Smooth muscle cell (in vitro differentiated cells): Measurements from ENCODE around the gene MPC2. TPM values are rescaled to one million over a fixed set of nuclear protein-coding genes. Genes with fewer than 3 reads are reported as not detected.

Experiments
- DNase-seq: peaks from one replicate; lab custom pipeline; 2025; ENCODE audit not compliant: unreplicated experiment; lab: John Stamatoyannopoulos, UW
- H2AFZ ChIP-seq: fragments of 200-600 bp; sonication (generic); 2 replicates; pipeline ENCODE4 v1.6.0; 2016; ENCODE audit warnings: antibody characterized with exemption, low read depth, mild to moderate bottlenecking
- H3F3A ChIP-seq: fragments of 200-600 bp; sonication (generic); 2 replicates; pipeline ENCODE4 v1.6.0; 2017; ENCODE audit warnings: antibody characterized with exemption, low read depth
- H3K27ac ChIP-seq: fragments of 200-600 bp; sonication (generic); 2 replicates; pipeline ENCODE4 v1.5.1; 2016; ENCODE audit warnings: low read depth, mild to moderate bottlenecking
- H3K27me3 ChIP-seq: fragments of 200-600 bp; sonication (generic); 2 replicates; pipeline ENCODE4 v1.6.1; 2016; ENCODE audit warnings: low read depth, mild to moderate bottlenecking
- H3K36me3 ChIP-seq: fragments of 200-600 bp; sonication (generic); 2 replicates; pipeline ENCODE4 v1.5.1; 2016; ENCODE audit warnings: low read depth
- H3K4me1 ChIP-seq: fragments of 200-600 bp; sonication (generic); 2 replicates; pipeline ENCODE4 v1.5.1; 2016; ENCODE audit warnings: low read depth
- H3K4me2 ChIP-seq: fragments of 200-600 bp; sonication (generic); 2 replicates; pipeline ENCODE4 v1.6.0; 2016; ENCODE audit warnings: mild to moderate bottlenecking
- H3K4me3 ChIP-seq: fragments of 200-600 bp; sonication (generic); 2 replicates; pipeline ENCODE4 v1.5.1; 2016; ENCODE audit warnings: mild to moderate bottlenecking
- H3K79me2 ChIP-seq: fragments of 200-600 bp; sonication (generic); 2 replicates; pipeline ENCODE4 v1.6.0; 2016; ENCODE audit warnings: low read depth, mild to moderate bottlenecking
- H3K9ac ChIP-seq: fragments of 200-600 bp; sonication (generic); 2 replicates; pipeline ENCODE4 v1.6.0; 2016; ENCODE audit warnings: low read depth
- H3K9me3 ChIP-seq: fragments of 200-600 bp; sonication (generic); replicated peaks from 2 replicates; pipeline ENCODE4 v1.5.1; 2016; ENCODE audit warnings: low read depth
- H4K20me1 ChIP-seq: fragments of 200-600 bp; sonication (generic); 2 replicates; pipeline ENCODE4 v1.6.0; 2016; ENCODE audit warnings: low read depth
- CTCF ChIP-seq: fragments of 200-600 bp; sonication (generic); IDR thresholded peaks from 2 replicates; pipeline ENCODE4 v1.5.1; 2017; ENCODE audit warnings: borderline replicate concordance, mild to moderate bottlenecking, antibody characterized with exemption; ENCODE audit not compliant: insufficient read depth, poor library complexity, severe bottlenecking
- WGBS: methylation state at CpG from one replicate; pipeline ENCODE4 v1.1.7; 2016; ENCODE audit warnings: low lambda C conversion rate; 5-methylcytosine and 5-hydroxymethylcytosine counted together
- polyA plus RNA-seq: library from polyadenylated mRNA; unstranded; fragments of >200 nt; fragmentation: Nextera tagmentation; extraction: Ambion mirVana; gene quantifications from 2 replicates; pipeline ENCODE4 v1.2.1, GENCODE V29; 2016
- total RNA-seq: library from RNA; depleted of rRNA; stranded (reverse); fragments of >200 nt; gene quantifications from 2 replicates; pipeline ENCODE4 v1.2.3, GENCODE V29; 2014

MPC2 gene
- total and polyA plus RNA-seq, 2 experiments from 2014 or later, result 58.2 to 69.9 TPM

GRCh38 chr1:167910530-167910929 is 26.3 kb downstream of the MPC2 start:
- no peaks in the 10 kb centered on the region for H3K79me2 ChIP-seq
- no peak overlapping the region for H3K4me2 ChIP-seq
- TF ChIP-seq CTCF, result no peak
- no peak for DNase-seq
- no peaks in the 10 kb centered on the region for H3K27me3 ChIP-seq
- WGBS, result 89% methylated on average over 2 of the region's 2 CpGs
- no peaks in the 10 kb centered on the region for H3K36me3 ChIP-seq
- H4K20me1 ChIP-seq, result no peaks in the 10 kb centered on the region
- no peak overlapping the region for H3K27ac ChIP-seq
- no peaks in the 10 kb centered on the region for H3F3A ChIP-seq
- no peak overlapping the region for H3K4me3 ChIP-seq
- peaks cover 5% of the 10 kb centered on the region for H3K4me1 ChIP-seq
- no peak overlapping the region for H3K9ac ChIP-seq
- no peaks in the 10 kb centered on the region for H3K9me3 ChIP-seq
- no peak overlapping the region for H2AFZ ChIP-seq

GRCh38 chr1:167909691-167910180 is 27.1 kb downstream of the MPC2 start:
- no peak overlapping the region for H3K4me3 ChIP-seq
- H3K79me2 ChIP-seq, result no peaks in the 10 kb centered on the region
- no peaks in the 10 kb centered on the region for H3K36me3 ChIP-seq
- DNase-seq, result no peak
- H3K4me2 ChIP-seq, result no peak overlapping the region
- H2AFZ ChIP-seq, result no peak overlapping the region
- TF ChIP-seq CTCF, result no peak
- H3K9me3 ChIP-seq, result no peaks in the 10 kb centered on the region
- H3F3A ChIP-seq, result no peaks in the 10 kb centered on the region
- H3K27me3 ChIP-seq, result no peaks in the 10 kb centered on the region
- H4K20me1 ChIP-seq, result no peaks in the 10 kb centered on the region
- no peak overlapping the region for H3K27ac ChIP-seq
- peaks cover 13% of the 10 kb centered on the region for H3K4me1 ChIP-seq
- 90% methylated on average over 6 of the region's 6 CpGs for WGBS
- no peak overlapping the region for H3K9ac ChIP-seq

- H3K79me2 ChIP-seq, result no peaks in the 10 kb centered on the region
- no peaks in the 10 kb centered on the region for H4K20me1 ChIP-seq
- no peak overlapping the region for H3K9ac ChIP-seq
- no peaks in the 10 kb centered on the region for H3K9me3 ChIP-seq
- no peaks in the 10 kb centered on the region for H3K36me3 ChIP-seq
- no peak overlapping the region for H3K4me3 ChIP-seq
- peak overlapping the region; percentile 53 for H3K27ac ChIP-seq
- H2AFZ ChIP-seq, result no peak overlapping the region
- H3K4me1 ChIP-seq, result peaks cover 17% of the 10 kb centered on the region
- no peak for DNase-seq
- no peak overlapping the region for H3K4me2 ChIP-seq
- no peaks in the 10 kb centered on the region for H3K27me3 ChIP-seq
- H3F3A ChIP-seq, result no peaks in the 10 kb centered on the region
- TF ChIP-seq CTCF, result no peak
Measured at GRCh38 chr1:167905671-167906070, 31.2 kb downstream of the MPC2 start.

GRCh38 chr1:167905182-167905581 is 31.7 kb downstream of the MPC2 start:
- DNase-seq, result no peak
- Histone ChIP-seq H3K27ac (peak overlapping the region; percentile 53), H4K20me1 (no peaks in the 10 kb centered on the region), H3K79me2 (no peaks in the 10 kb centered on the region), H3K9ac (no peak overlapping the region), H3K36me3 (no peaks in the 10 kb centered on the region), H3F3A (no peaks in the 10 kb centered on the region), H3K4me2 (peak overlapping the region; percentile 57), H3K9me3 (no peaks in the 10 kb centered on the region), H2AFZ (no peak overlapping the region), H3K27me3 (no peaks in the 10 kb centered on the region), H3K4me1 (peaks cover 17% of the 10 kb centered on the region), H3K4me3 (no peak overlapping the region)
- WGBS, result 64% methylated on average over 3 of the region's 3 CpGs
- no peak for TF ChIP-seq CTCF
